Measurements from ENCODE around the gene ASXL3. TPM values are rescaled to one million over a fixed set of nuclear protein-coding genes. Genes with fewer than 3 reads are reported as not detected.

The ASXL3 gene
- total RNA-seq, 1 experiment from 2014 or later, result not detected

GRCh38 chr18:33556846-33557245, 21.2 kb upstream of the ASXL3 start:
- no peak overlapping the region for H3K4me3 ChIP-seq
- no peaks in the 10 kb centered on the region for H3K9me2 ChIP-seq (ENCODE audit: insufficient read depth)
- POLR2A ChIA-PET (ENCODE audit: unreplicated experiment), result no interaction called here
- no peaks in the 10 kb centered on the region for H3K79me2 ChIP-seq (ENCODE audit: low read depth)
- H3K9me3 ChIP-seq (ENCODE audit: insufficient read depth, low read depth), result no peaks in the 10 kb centered on the region
- no peaks in the 10 kb centered on the region for H3K36me3 ChIP-seq (ENCODE audit: low read depth)
- no peak for DNase-seq
- no peaks in the 10 kb centered on the region for H4K20me1 ChIP-seq (ENCODE audit: insufficient read depth)
- H3K27me3 ChIP-seq (ENCODE audit: insufficient read depth, low read depth), result no peaks in the 10 kb centered on the region
- no peak overlapping the region for H3K4me2 ChIP-seq
- CTCF ChIA-PET, result no interaction called here
- no TSS peak for BruUV-seq (replicated peaks)
- no peak overlapping the region for H3K27ac ChIP-seq
- no peaks in the 10 kb centered on the region for H3K4me1 ChIP-seq (replicated peaks; ENCODE audit: insufficient read depth)
- no peak for TF ChIP-seq CTCF (conservative IDR thresholded peaks at IDR 0.05)
- TF ChIP-seq EZH2 (IDR thresholded peaks at IDR 0.05; ENCODE audit: low read depth), result no peak
- H2AFZ ChIP-seq, result no peak overlapping the region
- intact Hi-C loops (cut with micrococcal nuclease; ENCODE audit: unreplicated experiment), result no loop called here
- no peaks in the 10 kb centered on the region for H3F3A ChIP-seq (ENCODE audit: insufficient read depth, low read depth)

GRCh38 chr18:33557706-33558105, 20.3 kb upstream of the ASXL3 start:
- Histone ChIP-seq H3K4me1 (replicated peaks; ENCODE audit: insufficient read depth) (no peaks in the 10 kb centered on the region), H3K79me2 (ENCODE audit: low read depth) (no peaks in the 10 kb centered on the region), H3K9me3 (ENCODE audit: insufficient read depth, low read depth) (no peaks in the 10 kb centered on the region), H2AFZ (no peak overlapping the region), H3F3A (ENCODE audit: insufficient read depth, low read depth) (no peaks in the 10 kb centered on the region), H3K4me3 (no peak overlapping the region), H3K27ac (no peak overlapping the region), H3K9me2 (ENCODE audit: insufficient read depth) (no peaks in the 10 kb centered on the region), H3K36me3 (ENCODE audit: low read depth) (no peaks in the 10 kb centered on the region), H4K20me1 (ENCODE audit: insufficient read depth) (no peaks in the 10 kb centered on the region), H3K4me2 (no peak overlapping the region), H3K27me3 (ENCODE audit: insufficient read depth, low read depth) (no peaks in the 10 kb centered on the region)
- TF ChIP-seq CTCF (conservative IDR thresholded peaks at IDR 0.05) (no peak), EZH2 (IDR thresholded peaks at IDR 0.05; ENCODE audit: low read depth) (no peak)
- ChIA-PET CTCF (no interaction called here), POLR2A (ENCODE audit: unreplicated experiment) (no interaction called here)
- DNase-seq, result no peak
- intact Hi-C loops (cut with micrococcal nuclease; ENCODE audit: unreplicated experiment), result no loop called here
- no TSS peak for BruUV-seq (replicated peaks)

- intact Hi-C loops (cut with micrococcal nuclease; ENCODE audit: unreplicated experiment), result no loop called here
- DNase-seq, result no peak
- no TSS peak for BruUV-seq (replicated peaks)
- Histone ChIP-seq H3F3A (ENCODE audit: insufficient read depth, low read depth) (no peaks in the 10 kb centered on the region), H2AFZ (no peak overlapping the region), H3K9me3 (ENCODE audit: insufficient read depth, low read depth) (no peaks in the 10 kb centered on the region), H3K9me2 (ENCODE audit: insufficient read depth) (no peaks in the 10 kb centered on the region), H3K4me3 (no peak overlapping the region), H3K27ac (no peak overlapping the region), H3K79me2 (ENCODE audit: low read depth) (no peaks in the 10 kb centered on the region), H3K4me1 (replicated peaks; ENCODE audit: insufficient read depth) (no peaks in the 10 kb centered on the region), H3K36me3 (ENCODE audit: low read depth) (no peaks in the 10 kb centered on the region), H3K27me3 (ENCODE audit: insufficient read depth, low read depth) (no peaks in the 10 kb centered on the region), H3K4me2 (no peak overlapping the region), H4K20me1 (ENCODE audit: insufficient read depth) (no peaks in the 10 kb centered on the region)
- TF ChIP-seq CTCF (conservative IDR thresholded peaks at IDR 0.05) (no peak), EZH2 (IDR thresholded peaks at IDR 0.05; ENCODE audit: low read depth) (no peak)
- ChIA-PET CTCF (no interaction called here), POLR2A (ENCODE audit: unreplicated experiment) (no interaction called here)
These were observed 19.5 kb upstream of the ASXL3 start for GRCh38 chr18:33558529-33558928.
